HG02759 (cell line): ENCODE results near the gene ZNF536.

Source experiments
- ATAC-seq: cut with Tn5 transposase; IDR thresholded peaks from one replicate; pipeline ENCODE4 v1.9.1; 2021; ENCODE audit warnings: mild to moderate bottlenecking, moderate library complexity; ENCODE audit not compliant: unreplicated experiment

ZNF536 gene

GRCh38 chr19:30519607-30520205, 147.5 kb downstream of the ZNF536 start:
- ATAC-seq = no peak

- no peak for ATAC-seq
Measured at GRCh38 chr19:30520735-30521479, 148.7 kb downstream of the ZNF536 start.

- no peak for ATAC-seq
Measured at GRCh38 chr19:30521937-30522336, 149.8 kb downstream of the ZNF536 start.

- no peak for ATAC-seq
Measured at GRCh38 chr19:30522341-30522740, 150.2 kb downstream of the ZNF536 start.

- no peak for ATAC-seq
Measured at GRCh38 chr19:30523791-30524190, 151.6 kb downstream of the ZNF536 start.

- no peak for ATAC-seq
Measured at GRCh38 chr19:30525383-30525782, 153.2 kb downstream of the ZNF536 start.

GRCh38 chr19:30528919-30529318, 156.7 kb downstream of the ZNF536 start:
- ATAC-seq = no peak

- no peak for ATAC-seq
Measured at GRCh38 chr19:30529876-30530275, 157.7 kb downstream of the ZNF536 start.

- ATAC-seq = no peak
Measured at GRCh38 chr19:30530751-30531150, 158.6 kb downstream of the ZNF536 start.

- no peak for ATAC-seq
Measured at GRCh38 chr19:30535011-30535410, 162.8 kb downstream of the ZNF536 start.

- ATAC-seq = no peak
Measured at GRCh38 chr19:30536975-30537374, 164.8 kb downstream of the ZNF536 start.

- no peak for ATAC-seq
Measured at GRCh38 chr19:30539315-30539714, 167.1 kb downstream of the ZNF536 start.

GRCh38 chr19:30539981-30540380, 167.8 kb downstream of the ZNF536 start:
- ATAC-seq = no peak

- ATAC-seq = no peak
Measured at GRCh38 chr19:30540761-30541160, 168.6 kb downstream of the ZNF536 start.

- ATAC-seq = no peak
Measured at GRCh38 chr19:30541575-30541974, 169.4 kb downstream of the ZNF536 start.

- ATAC-seq = no peak
Measured at GRCh38 chr19:30543243-30543945, 171.2 kb downstream of the ZNF536 start.

- no peak for ATAC-seq
Measured at GRCh38 chr19:30545752-30546151, 173.6 kb downstream of the ZNF536 start.

GRCh38 chr19:30546332-30546731, 174.1 kb downstream of the ZNF536 start:
- ATAC-seq = no peak

GRCh38 chr19:30547246-30547645, 175.1 kb downstream of the ZNF536 start:
- ATAC-seq = no peak

- no peak for ATAC-seq
Measured at GRCh38 chr19:30549151-30549550, 177.0 kb downstream of the ZNF536 start.

GRCh38 chr19:30551271-30551670, 179.1 kb downstream of the ZNF536 start:
- ATAC-seq = no peak

GRCh38 chr19:30552593-30552992, 180.4 kb downstream of the ZNF536 start:
- ATAC-seq = no peak
